Stromal cell of bone marrow (primary cell): ENCODE measurements around the gene PSME4.
"Not testable (repeated sequence)": the region's sequence is repeated elsewhere in the genome, so short reads cannot be mapped to it uniquely, and the experiment has no call there.

Source experiments
- DNase-seq: peaks from one replicate; pipeline ENCODE4 v3.0.0-alpha.2; 2012; ENCODE audit warnings: low read depth

PSME4 gene

DNA sequence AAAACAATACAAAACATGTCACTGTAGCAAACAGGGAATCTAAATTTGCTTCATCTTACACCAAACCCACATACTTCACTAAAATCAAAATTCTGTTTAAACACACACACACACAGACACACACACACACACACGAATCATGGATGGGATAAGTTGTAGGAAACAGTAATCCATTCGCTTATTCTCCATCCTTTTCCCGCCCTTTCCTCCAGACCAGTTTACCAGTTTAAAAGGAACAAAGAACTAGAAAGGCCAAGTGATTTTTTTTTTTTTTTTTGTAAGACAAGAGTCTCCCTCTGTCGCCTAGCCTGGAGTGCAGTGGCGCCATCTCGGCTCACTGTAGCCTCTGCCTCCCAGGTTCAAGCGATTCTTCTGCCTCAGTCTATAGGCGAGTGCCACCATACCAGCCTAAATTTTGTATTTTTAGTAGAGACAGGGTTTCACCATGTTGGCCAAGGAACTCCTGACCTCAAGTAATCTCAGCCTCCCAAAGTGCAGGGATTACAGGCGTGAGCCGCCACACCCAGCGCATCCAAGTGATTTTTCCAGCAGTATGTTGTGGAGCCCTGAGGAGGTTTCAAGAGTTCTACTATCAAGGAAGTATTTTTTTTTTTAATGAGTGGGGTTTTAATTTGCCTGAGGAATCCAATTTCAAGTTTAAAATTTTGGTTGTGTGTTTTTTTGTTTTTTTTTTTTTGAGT is 5.7 kb downstream of the PSME4 start:
- no peak for DNase-seq

DNA sequence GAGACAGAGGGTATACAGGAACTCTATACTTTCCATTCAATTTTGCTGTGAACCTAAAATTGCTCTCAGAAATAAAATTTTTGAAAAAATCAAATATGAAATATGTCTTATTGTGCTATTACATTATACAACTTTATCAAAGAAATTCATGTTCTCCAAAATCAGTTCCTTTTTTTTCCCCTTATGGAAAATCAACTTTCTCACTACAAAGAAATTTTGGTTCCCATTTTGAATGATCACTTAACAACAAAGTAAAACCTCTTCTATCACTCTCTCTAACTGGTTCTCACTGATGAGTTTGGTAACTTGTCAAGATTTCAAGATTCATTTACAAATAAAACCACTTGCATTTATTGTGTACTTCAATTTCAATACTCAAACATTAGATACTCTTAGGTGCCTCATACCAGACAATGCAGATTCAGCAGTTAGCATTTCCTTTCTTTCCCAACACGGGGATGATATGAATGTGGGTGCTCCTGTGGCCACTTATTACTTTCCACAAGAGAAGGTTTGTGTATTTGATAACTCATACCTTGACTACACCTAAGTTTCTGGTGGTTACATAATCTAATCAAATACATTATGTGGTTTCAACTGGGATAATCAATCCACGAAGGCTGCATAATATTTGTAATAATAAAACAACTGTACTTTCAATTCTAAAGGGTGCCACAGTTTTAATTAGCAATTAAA is 6.4 kb downstream of the PSME4 start:
- no peak for DNase-seq

DNA sequence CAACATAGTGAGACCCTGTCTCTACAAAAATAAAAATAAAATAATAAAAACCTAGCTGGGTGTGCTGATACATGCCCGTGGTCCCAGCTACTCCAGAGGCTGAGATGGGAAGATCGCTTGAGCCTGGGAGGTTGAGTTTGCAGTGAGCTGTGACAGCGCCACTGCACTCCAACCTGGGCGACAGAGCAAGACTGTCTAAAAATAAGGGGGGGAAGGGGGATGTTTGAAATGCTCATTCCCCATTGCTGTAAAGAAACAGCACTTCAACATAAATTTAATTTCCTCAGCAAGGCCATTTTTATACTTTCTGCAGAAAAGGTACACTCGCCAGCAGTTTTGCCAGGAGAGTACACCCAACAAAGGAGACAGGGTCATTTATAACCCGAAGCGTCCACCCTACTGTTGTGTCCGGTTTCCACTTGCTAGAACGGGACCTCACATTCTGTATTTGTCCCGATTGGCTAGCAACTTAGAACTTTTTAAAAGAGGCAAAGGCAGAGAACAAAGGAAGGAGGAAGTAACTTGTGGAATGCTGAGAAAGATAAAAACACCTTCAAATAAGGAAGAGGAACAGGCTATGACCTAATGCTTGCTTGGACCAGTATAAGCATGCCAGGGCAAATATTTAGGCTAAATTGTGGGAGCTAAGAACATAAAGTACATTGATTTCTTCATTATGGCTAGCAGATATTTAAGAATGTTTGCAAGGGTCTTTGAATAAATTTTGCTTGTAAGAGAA is 9.1 kb downstream of the PSME4 start:
- not testable (repeated sequence) for DNase-seq

DNA sequence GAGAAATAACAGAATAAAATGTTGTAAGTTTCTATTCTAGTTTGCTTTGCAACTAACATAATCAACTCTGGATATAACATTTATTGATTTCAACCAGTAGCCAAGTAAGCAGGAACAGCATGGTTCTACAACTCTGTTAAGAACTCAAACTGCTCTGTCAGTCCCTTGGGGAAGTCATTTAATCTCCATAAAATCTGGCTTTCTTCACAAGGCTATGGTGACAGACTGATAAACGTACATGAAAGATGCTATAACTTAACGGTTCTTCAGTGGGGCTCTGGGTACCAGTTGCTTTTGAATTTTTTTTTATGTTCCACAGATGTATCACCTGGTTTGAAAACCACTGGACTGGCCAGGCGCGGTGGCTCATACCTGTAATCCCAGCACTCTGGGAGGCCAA is 10.3 kb downstream of the PSME4 start:
- no peak for DNase-seq

DNA sequence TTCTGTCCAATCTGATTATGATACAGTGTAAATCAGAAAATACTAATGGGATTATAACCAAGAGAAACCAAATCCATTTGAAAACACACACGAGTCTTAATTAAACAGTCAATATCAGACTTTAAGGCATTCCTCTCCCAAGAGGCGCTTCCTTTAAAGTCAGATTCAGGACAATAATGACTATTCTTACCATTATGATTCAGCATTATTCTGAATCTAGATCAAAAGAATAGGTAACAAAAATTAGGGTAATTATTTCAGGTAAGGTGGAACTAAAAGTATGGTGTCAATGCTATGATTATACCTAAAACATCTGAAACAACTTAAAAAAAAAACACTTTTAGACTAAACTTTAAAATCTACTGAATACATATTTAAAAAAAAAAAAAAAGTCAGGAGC is 12.3 kb downstream of the PSME4 start:
- DNase-seq, result no peak

DNA sequence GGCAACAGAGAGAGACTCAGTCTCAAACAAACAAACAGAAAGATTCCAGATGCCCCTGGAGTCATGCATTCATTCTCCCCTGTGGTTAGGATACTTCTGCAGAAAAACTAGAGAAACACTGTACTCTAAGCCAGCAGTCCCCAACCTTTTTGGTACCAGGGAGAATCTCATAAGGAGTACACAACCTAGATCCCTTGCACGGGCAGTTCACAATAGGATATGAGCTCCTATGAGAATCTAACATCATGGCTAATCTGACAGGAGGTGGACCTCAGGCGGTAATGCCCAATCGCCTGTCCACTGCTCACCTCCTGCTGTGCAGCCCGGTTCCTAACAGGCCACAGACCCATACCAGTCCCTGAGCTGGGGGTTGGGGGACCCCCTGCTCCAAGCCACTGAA is 18.3 kb downstream of the PSME4 start:
- DNase-seq, result no peak

DNA sequence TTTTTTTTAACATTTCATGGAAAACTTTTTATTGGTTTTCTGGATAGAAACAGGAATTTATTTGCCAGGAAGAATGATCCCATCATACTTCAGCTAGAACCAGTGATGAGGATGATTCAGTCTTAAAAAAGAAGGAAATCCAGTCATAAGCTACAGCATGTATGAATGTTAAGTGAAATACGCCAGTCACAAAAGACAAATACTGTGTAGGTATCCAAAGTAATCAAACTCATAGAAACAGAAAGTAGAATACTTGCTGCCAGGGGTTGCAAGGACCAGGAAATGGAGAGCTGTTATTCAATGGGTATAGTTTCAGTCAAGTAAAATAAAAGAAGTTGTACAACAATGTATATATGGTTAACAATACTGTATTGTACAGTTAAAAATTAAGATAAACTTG is 21.3 kb downstream of the PSME4 start:
- DNase-seq, result no peak

DNA sequence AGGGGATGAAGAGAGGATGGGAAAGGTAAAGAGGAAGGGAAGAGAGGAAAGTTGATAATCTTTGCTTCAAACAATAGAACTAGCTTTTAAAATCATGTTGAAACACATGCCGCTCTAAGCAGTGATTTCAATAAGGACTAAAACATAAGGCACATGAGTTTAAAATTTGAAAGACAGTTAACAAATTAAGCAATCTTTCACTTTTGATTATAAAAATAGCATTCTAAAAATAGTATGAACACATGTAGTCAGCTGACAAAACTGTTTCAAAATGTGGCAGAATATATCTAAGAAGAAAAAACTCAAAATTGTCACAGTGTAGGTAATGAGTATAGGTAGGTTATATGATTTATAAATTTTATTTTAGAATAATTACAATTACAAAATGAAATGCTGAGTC is 25.3 kb downstream of the PSME4 start:
- no peak for DNase-seq

DNA sequence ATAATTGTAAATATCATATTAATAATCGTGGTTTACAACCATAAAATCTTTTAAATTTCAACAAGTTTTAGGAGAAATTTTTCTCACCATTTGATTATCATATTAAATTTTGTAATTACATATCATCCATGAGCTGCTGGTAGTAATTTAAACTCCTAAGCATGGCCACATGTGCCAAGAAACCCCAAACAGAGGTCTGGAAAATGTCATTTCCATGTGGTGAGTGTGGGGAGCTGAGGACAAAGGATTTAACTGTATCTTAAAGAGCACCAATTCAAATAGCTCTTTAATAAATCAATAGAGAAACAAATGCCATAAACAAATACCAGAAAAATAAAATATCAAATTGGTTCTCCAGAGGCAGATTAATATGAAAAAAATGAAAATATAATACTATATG is 26.3 kb downstream of the PSME4 start:
- no peak for DNase-seq

DNA sequence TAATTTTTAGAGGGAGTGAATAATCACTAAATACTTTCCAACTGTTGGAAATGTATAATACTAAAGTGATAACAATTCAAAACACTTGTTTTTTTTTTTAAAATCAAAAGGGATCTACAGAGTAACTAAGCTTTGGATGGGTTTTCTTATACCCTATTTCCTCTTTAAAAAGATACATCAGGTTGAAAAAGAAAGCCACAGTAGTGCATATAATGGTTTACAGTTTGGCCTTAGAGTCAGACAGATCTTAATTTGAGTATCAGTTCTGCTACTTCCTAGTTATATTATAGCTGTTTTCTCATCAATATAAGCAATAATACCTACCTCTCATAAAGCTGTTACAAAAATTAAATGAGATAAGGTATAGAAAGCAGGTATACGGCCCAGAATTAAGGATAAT is 28.5 kb downstream of the PSME4 start:
- DNase-seq, result no peak

DNA sequence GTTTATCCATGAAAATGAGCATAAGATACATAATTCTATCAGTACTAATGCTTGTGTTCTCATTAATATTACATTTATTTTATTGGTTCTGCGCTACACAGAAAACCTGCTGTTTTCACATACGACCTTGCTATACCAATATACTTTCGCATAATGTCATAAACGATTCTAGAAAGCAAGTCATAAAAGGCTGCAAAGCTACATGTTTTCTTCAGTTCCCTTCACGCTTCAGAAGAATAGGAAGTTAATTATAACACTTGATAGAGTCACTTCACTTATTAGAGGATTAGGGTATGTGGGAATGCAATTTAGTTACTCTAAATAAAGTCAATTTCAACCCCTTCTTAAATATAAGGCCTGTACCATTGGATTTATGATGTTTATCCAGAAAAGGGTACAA is 29.0 kb downstream of the PSME4 start:
- DNase-seq, result no peak

DNA sequence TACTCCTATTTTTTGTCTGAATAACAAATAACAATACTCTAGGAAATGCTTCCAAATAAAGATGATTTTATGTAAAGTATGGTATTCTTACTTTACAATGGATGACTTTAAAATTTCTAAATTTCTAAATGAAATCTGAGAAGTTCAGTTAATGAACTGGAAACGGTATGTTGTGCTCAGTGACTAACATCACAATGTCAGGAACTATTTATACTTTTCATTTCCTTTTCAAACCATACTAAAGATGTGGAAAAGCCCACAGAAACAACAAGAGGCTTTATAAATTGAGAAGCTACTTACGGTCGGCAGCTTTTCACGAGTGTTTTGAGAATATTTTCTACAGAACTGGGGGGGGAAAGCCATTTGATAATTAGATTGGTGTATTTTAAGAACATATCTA is 31.1 kb downstream of the PSME4 start:
- DNase-seq, result no peak

DNA sequence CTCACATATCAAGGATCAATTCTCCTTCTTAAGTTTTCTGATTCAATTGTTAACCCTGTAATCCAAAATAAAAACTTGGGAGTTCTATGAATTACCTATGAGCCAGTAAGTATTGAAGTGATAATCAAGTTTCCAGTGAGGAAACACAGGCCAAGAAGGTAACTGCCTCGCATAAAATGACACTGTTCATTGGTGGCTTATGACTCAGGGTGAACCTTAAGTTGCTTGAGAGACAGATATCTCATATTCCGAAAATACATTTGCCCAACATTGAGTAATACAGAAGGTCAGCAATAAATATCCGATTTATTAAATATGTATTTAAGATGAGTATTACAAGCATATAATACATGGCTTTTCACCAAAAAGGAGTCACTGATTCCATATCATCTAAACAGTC is 31.9 kb downstream of the PSME4 start:
- DNase-seq, result no peak

DNA sequence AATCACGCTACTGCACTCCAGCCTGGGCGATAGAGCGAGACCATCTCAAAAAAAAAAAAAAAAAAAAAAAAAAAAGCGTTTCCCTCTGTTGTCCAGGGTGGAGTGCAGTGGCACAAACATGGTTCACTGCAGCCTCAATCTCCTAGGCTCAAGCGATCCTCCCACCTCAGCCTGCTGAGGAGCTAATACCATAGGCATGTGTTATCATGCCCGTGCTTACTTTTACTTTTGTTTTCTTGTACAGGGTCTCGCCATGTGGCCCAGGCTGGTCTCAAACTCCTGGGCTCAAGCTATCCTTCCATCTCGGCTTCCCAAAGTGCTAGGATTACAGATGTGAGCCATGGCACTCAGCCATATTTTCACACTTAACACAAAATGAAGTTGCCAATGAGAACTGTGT is 37.5 kb downstream of the PSME4 start:
- DNase-seq, result no peak

DNA sequence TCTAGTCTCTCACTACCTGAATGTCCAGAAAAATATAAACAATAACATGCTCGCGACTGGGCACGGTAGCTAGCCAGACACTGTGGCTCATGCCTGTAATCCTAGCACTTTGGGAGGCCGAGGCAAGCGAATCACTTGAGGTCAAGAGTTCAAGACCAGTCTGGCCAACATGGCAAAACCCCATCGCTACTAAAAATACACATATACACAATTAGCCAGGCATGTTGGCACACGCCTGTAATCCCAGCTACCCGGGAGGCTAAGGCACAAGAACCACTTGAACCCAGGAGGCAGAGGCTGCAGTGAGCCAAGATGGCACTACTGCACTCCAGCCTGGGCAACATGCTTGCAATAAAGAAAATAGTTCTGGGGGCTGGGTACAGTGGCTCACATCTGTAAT is 44.5 kb downstream of the PSME4 start:
- not testable (repeated sequence) for DNase-seq

DNA sequence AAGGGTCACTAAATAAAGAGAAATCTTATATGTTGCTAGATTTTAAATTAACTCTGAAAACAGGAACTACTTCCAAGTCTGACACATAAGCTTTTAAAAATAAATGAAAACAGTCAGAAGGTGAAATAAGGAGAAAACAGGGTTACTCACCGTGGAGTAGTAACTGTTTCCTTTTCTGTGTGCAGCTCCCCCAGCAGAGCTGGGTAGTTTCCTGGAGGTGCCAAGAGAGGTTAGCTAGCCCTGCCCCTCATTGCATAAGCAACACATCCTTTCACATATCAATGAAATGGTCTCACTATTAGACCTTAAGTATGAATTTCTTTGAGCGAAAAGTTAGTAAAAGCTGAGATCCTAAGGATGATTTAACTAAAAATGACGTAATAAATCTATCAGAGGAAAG is 57.1 kb downstream of the PSME4 start:
- DNase-seq, result peak; percentile 31

DNA sequence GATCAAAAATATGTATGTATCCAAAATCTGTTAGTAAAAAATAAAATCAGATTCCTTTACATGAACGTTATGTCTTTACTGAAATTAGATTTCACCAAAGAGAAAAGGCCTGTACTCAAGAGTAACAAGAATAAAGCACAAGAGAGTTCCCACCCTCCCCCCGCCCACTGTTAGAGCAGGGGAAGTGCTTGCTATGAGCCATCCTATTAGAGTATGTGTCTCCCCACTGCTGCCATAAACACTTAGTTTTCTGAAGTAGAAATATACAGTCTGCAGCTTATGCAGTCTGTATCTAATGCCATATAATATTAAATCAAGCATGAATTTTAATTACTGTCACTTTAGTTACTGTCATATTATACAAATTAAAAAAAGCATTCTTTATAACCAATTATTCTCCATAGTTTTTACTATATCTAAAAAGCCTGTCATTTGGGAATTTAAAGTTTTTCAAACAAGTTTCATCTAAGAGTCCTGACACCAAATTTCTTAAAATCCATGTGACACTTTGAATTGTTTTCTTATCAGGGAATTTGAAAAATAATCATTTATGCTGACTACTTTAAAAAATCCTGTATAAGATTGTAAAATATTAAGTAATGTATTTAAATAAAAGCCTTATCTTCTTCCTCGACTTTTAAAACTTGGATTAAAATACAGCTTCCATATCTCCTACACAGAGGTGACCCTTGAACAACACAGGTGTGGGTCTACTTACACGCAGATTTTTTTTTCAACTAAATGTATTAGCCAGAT is 59.2 kb downstream of the PSME4 start:
- no peak for DNase-seq

DNA sequence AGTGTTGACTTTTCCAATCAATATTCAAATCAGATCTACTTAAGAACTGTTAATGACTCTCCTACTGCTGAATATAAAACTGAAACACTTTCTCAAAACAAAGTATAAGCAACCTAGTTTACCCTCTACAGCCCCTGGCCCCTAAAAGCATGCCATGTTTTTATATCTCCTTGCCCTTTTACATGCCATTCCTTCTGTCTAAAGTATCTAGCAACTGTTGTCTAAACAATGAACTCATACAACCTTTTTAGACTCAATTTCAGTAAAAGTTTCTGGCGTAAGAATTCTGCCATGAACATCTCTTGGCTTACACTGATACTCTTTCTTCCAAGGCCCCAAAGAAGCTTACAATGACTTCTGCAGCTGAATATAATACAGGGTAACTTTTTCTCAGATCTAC is 63.2 kb downstream of the PSME4 start:
- no peak for DNase-seq

DNA sequence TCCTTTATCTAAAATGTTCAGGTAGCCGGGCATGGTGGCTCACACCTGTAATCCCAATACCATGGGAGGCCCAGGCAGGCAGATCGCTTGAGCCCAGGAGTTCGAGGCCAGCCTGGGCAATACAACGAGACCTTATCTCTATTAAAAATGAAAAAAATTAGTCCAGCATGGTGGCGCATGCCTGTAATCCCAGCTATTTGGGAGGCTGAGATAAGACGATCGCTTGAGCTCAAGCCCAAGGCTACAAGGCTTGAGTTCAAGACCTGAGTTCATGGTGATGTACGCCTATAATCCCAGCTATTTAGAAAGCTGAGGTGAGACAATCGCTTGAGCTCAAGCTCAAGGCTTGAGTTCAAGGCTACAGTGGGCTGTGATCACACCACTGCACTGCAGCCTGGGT is 65.4 kb downstream of the PSME4 start:
- no peak for DNase-seq

DNA sequence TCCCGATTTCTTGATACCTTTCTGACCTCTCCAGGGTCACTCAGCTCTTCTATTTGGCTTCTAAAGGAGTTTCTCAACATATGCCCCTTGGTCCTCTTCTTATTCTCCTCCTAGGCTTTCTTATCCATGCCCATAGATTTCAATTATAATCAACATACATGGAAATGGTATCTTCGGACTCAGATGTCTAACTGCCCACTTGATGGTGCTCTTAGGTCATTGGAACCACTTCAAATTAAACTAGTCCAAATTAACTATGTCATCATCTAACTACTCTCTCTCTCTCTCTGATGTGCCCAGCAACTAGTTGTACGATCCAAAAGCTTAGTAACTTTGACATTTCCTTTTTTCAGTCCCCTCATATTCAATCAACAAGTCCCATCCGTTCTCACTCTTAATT is 67.8 kb downstream of the PSME4 start:
- no peak for DNase-seq

DNA sequence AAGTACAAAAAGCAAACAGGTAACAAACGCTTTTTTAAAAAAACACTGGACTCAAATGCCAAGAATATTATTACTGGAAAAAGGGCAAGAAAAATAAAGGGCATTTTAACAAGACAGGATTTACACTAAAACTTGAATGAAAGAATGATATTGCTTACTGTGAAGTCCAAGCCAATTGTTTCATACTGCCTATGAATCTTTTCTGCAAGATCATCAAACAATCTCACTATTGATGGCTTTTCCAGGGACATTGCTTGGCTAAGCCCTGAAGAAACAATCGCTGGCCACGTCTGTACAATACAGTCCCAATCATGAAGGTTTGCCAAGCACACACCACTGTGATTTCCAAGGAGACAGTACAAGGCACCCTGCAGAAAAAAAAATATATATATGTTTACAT is 69.6 kb downstream of the PSME4 start:
- DNase-seq, result no peak

DNA sequence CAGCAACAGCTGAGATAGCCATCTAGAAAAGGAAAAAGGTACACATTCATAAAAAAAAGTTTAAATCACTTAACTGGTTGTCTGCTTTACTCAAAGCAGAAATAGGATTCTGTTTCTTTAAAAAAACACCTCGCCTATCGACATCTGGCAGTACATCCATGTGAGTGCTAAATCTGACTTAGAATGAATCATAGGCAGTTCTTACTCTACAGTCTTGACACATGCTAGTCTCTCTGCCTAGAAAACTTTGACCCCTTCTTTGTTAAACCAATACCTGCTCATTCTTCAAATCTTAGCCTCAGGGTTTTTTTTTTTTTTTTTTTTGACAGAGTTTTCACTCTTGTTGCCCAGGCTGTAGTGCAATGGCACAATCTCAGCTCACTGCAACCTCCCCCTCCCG is 73.9 kb downstream of the PSME4 start:
- DNase-seq, result peak; percentile 59
